CD4-positive, alpha-beta memory T cell (primary cell): ENCODE results near the gene TMEFF2. TPM values are rescaled to one million over a fixed set of nuclear protein-coding genes. Genes with fewer than 3 reads are reported as not detected.

Experiments
- CTCF ChIA-PET: fragments of 350-600 bp; sonication (Branson Sonifier 250); formaldehyde crosslinking; loops from one replicate; lab custom pipeline; 2021; ENCODE audit warnings: inconsistent platforms; ENCODE audit not compliant: partially characterized antibody; lab: Charles Lee
- POLR2A ChIA-PET: fragments of 350-600 bp; sonication (Branson Sonifier 250); formaldehyde crosslinking; loops from one replicate; lab custom pipeline; 2021; ENCODE audit not compliant: partially characterized antibody; lab: Charles Lee
- DNase-seq, 5 donors: peaks; one replicate each; pipeline versions ENCODE4 v3.0.0 to v3.0.0-alpha.2; 2020 to 2022; ENCODE audit warnings: mixed read lengths in 1 of 5
- H3K27ac ChIP-seq: one replicate; pipeline ENCODE4 v1.7.0; 2013; ENCODE audit warnings: low read depth, low read length
- H3K27me3 ChIP-seq: 2 replicates; pipeline ENCODE4 v1.7.0; 2013; ENCODE audit warnings: mild to moderate bottlenecking, low read length, moderate library complexity; ENCODE audit not compliant: insufficient read depth
- H3K36me3 ChIP-seq: 2 replicates; pipeline ENCODE4 v1.7.0; 2013; ENCODE audit warnings: mild to moderate bottlenecking, low read length, moderate library complexity; ENCODE audit not compliant: insufficient read depth
- H3K4me1 ChIP-seq: 2 replicates; pipeline ENCODE4 v1.7.0; 2013; ENCODE audit warnings: mild to moderate bottlenecking, low read length, moderate library complexity; ENCODE audit not compliant: insufficient read depth
- H3K4me3 ChIP-seq, 2 donors: one replicate each; pipeline ENCODE4 v1.7.0; 2013; ENCODE audit warnings: low read length in 2 of 2, mild to moderate bottlenecking in 1 of 2
- H3K9me3 ChIP-seq, 2 donors: one replicate each; pipeline ENCODE4 v1.7.0; 2013; ENCODE audit warnings: low read length in 2 of 2, control low read depth in 1 of 2; ENCODE audit not compliant: control insufficient read depth in 1 of 2
- H3K27ac Mint-ChIP-seq, 7 donors: one replicate each; pipeline ENCODE4 v1.8.0; 2020 to 2021; ENCODE audit warnings: mixed read lengths in 7 of 7, mild to moderate bottlenecking in 6 of 7, inconsistent platforms in 3 of 7, moderate library complexity in 3 of 7
- H3K27me3 Mint-ChIP-seq, 2 donors: one replicate each; pipeline ENCODE4 v1.8.0; 2020 to 2021; ENCODE audit warnings: mixed read lengths in 2 of 2
- H3K36me3 Mint-ChIP-seq, 2 donors: one replicate each; pipeline ENCODE4 v1.8.0; 2020 to 2021; ENCODE audit warnings: mixed read lengths in 2 of 2, inconsistent platforms in 1 of 2, mild to moderate bottlenecking in 1 of 2
- H3K4me1 Mint-ChIP-seq, 4 donors: one replicate each; pipeline ENCODE4 v1.8.0; 2020 to 2021; ENCODE audit warnings: mixed read lengths in 4 of 4, mild to moderate bottlenecking in 1 of 4
- H3K4me3 Mint-ChIP-seq, 8 donors: one replicate each; pipeline ENCODE4 v1.8.0; 2020 to 2021; ENCODE audit warnings: mixed read lengths in 8 of 8, mild to moderate bottlenecking in 7 of 8, moderate library complexity in 6 of 8, inconsistent platforms in 3 of 8
- H3K9me3 Mint-ChIP-seq, 8 donors: one replicate each; pipeline ENCODE4 v1.8.0; 2020 to 2021; ENCODE audit warnings: mixed read lengths in 8 of 8, mild to moderate bottlenecking in 5 of 8, inconsistent platforms in 3 of 8, moderate library complexity in 1 of 8
- intact Hi-C: fragments of 100-400 bp; cut with micrococcal nuclease; formaldehyde crosslinking; loops from one replicate; pipeline ENCODE4 v1.15.1; 2023
- polyA plus RNA-seq, 2 donors: library from polyadenylated mRNA; unstranded; fragments of 300-500 nt; fragmentation: Illumina TruSeq; gene quantifications; one replicate each; pipeline ENCODE4 v1.2.3, GENCODE V29; 2021
- total RNA-seq, 2 experiments: library from RNA; stranded (reverse); gene quantifications; one replicate each; pipeline ENCODE4 v1.2.3, GENCODE V29; 2021

Gene TMEFF2
- total and polyA plus RNA-seq, 4 experiments from 2014 or later, result not detected

GRCh38 chr2:192005211-192005610 is 189.5 kb downstream of the TMEFF2 start:
- Histone ChIP-seq H3K27me3 (no peaks in the 10 kb centered on the region), H3K36me3 (no peaks in the 10 kb centered on the region), H3K27ac (no peak overlapping the region), H3K4me3 (no peak overlapping the region), H3K4me1 (no peaks in the 10 kb centered on the region), H3K9me3 (no peaks in the 10 kb centered on the region)
- Mint-ChIP-seq H3K36me3 (no peaks in the 10 kb centered on the region), H3K9me3 (peaks cover 0 to 2% (median 0%) of the 10 kb centered on the region in 8 donors), H3K27me3 (peaks cover 7 to 9% of the 10 kb centered on the region in 2 donors), H3K27ac (no peak overlapping the region), H3K4me1 (no peaks in the 10 kb centered on the region), H3K4me3 (no peak overlapping the region)
- ChIA-PET POLR2A (no interaction called here), CTCF (no interaction called here)
- DNase-seq, result no peak
- intact Hi-C loops, result no loop called here

GRCh38 chr2:192004188-192004963 is 190.4 kb downstream of the TMEFF2 start:
- no peak overlapping the region for H3K4me3 Mint-ChIP-seq
- intact Hi-C loops, result no loop called here
- no peaks in the 10 kb centered on the region for H3K4me1 Mint-ChIP-seq
- no peaks in the 10 kb centered on the region for H3K36me3 Mint-ChIP-seq
- Histone ChIP-seq H3K4me1 (no peaks in the 10 kb centered on the region), H3K4me3 (no peak overlapping the region), H3K27me3 (no peaks in the 10 kb centered on the region), H3K9me3 (no peaks in the 10 kb centered on the region), H3K36me3 (no peaks in the 10 kb centered on the region), H3K27ac (no peak overlapping the region)
- ChIA-PET POLR2A (no interaction called here), CTCF (no interaction called here)
- H3K27me3 Mint-ChIP-seq, result peaks cover 7 to 9% of the 10 kb centered on the region in 2 donors
- DNase-seq, result no peak
- H3K27ac Mint-ChIP-seq, result no peak overlapping the region
- peaks cover 0 to 2% (median 0%) of the 10 kb centered on the region in 8 donors for H3K9me3 Mint-ChIP-seq

GRCh38 chr2:192002418-192002817 is 192.3 kb downstream of the TMEFF2 start:
- ChIA-PET CTCF (no interaction called here), POLR2A (no interaction called here)

GRCh38 chr2:192000196-192000980 is 194.3 kb downstream of the TMEFF2 start:
- Histone ChIP-seq H3K27ac (no peak overlapping the region), H3K9me3 (no peaks in the 10 kb centered on the region), H3K4me1 (no peaks in the 10 kb centered on the region), H3K36me3 (no peaks in the 10 kb centered on the region), H3K27me3 (no peaks in the 10 kb centered on the region), H3K4me3 (no peak overlapping the region)
- H3K4me1 Mint-ChIP-seq, result no peaks in the 10 kb centered on the region
- DNase-seq, result no peak
- H3K36me3 Mint-ChIP-seq, result no peaks in the 10 kb centered on the region
- intact Hi-C loops, result no loop called here
- H3K27me3 Mint-ChIP-seq, result peaks cover 2 to 4% of the 10 kb centered on the region in 2 donors
- CTCF ChIA-PET, result no interaction called here
- no peak overlapping the region for H3K4me3 Mint-ChIP-seq
- POLR2A ChIA-PET, result no interaction called here
- peaks cover 0 to 2% (median 0%) of the 10 kb centered on the region in 8 donors for H3K9me3 Mint-ChIP-seq
- H3K27ac Mint-ChIP-seq, result no peak overlapping the region

More at GRCh38 chr2:192002418-192002817, 192.3 kb downstream of the TMEFF2 start:
- H3K27me3 ChIP-seq, result no peaks in the 10 kb centered on the region
- H3K4me3 ChIP-seq, result no peak overlapping the region
- H3K4me1 ChIP-seq, result no peaks in the 10 kb centered on the region
- no peak overlapping the region for H3K27ac ChIP-seq
- intact Hi-C loops, result no loop called here
- Mint-ChIP-seq H3K4me1 (no peaks in the 10 kb centered on the region), H3K9me3 (peaks cover 0 to 2% (median 0%) of the 10 kb centered on the region in 8 donors), H3K27me3 (peaks cover 4 to 6% of the 10 kb centered on the region in 2 donors), H3K27ac (no peak overlapping the region), H3K4me3 (no peak overlapping the region), H3K36me3 (no peaks in the 10 kb centered on the region)
- no peaks in the 10 kb centered on the region for H3K9me3 ChIP-seq
- no peak for DNase-seq
- no peaks in the 10 kb centered on the region for H3K36me3 ChIP-seq

DNA sequence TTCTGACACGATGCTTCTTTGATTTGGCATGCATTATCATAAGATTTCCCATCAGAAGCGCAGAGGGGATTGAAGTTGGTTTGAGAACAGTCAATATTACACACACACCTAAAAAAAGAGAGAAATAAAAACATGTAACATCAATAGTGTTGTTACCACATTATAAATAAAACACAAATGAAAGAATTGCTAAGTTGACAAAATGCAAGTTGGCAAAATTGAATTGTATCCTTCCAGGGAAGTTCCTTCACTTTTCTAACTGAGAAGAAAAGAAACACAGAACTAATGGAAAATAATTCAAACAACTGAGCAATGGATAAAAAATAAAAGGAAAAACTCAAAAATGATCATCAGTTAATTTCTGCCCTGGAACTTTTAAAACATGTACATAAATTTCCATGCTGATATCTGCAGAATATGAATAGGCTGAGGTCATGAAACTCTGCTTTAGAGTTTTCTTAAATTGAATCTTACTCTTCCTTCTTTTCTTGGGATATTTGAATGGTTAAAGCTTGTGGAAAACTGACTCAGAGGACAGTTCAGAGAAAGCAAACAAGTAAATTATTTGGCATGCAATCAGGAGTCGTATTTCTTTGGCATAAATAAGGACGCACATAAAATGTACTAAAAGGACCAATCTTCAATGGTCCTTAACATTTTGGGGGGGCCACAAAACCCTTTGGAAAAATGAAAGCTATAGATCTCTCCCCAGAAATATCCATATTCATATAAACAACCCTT is 195.5 kb downstream of the TMEFF2 start:
- Mint-ChIP-seq H3K36me3 (no peaks in the 10 kb centered on the region), H3K27ac (no peak overlapping the region), H3K9me3 (peaks cover 0 to 2% (median 0%) of the 10 kb centered on the region in 8 donors), H3K27me3 (peaks cover 0 to 2% of the 10 kb centered on the region in 2 donors), H3K4me3 (no peak overlapping the region), H3K4me1 (no peaks in the 10 kb centered on the region)
- H3K27ac ChIP-seq, result no peak overlapping the region
- DNase-seq, result no peak
- intact Hi-C loops, result no loop called here
- H3K9me3 ChIP-seq, result no peaks in the 10 kb centered on the region
- no peak overlapping the region for H3K4me3 ChIP-seq
- no peaks in the 10 kb centered on the region for H3K4me1 ChIP-seq
- ChIA-PET POLR2A (no interaction called here), CTCF (no interaction called here)
- H3K36me3 ChIP-seq, result no peaks in the 10 kb centered on the region
- no peaks in the 10 kb centered on the region for H3K27me3 ChIP-seq

GRCh38 chr2:191995285-191995684 is 199.4 kb downstream of the TMEFF2 start:
- no peaks in the 10 kb centered on the region for H3K36me3 Mint-ChIP-seq
- Histone ChIP-seq H3K36me3 (no peaks in the 10 kb centered on the region), H3K4me3 (no peak overlapping the region), H3K27me3 (no peaks in the 10 kb centered on the region), H3K9me3 (no peaks in the 10 kb centered on the region), H3K4me1 (no peaks in the 10 kb centered on the region), H3K27ac (no peak overlapping the region)
- no peak overlapping the region for H3K27ac Mint-ChIP-seq
- CTCF ChIA-PET, result no interaction called here
- POLR2A ChIA-PET, result no interaction called here
- intact Hi-C loops, result no loop called here
- DNase-seq, result no peak
- H3K27me3 Mint-ChIP-seq, result no peaks in the 10 kb centered on the region
- no peak overlapping the region for H3K4me3 Mint-ChIP-seq
- no peaks in the 10 kb centered on the region for H3K9me3 Mint-ChIP-seq
- no peaks in the 10 kb centered on the region for H3K4me1 Mint-ChIP-seq

DNA sequence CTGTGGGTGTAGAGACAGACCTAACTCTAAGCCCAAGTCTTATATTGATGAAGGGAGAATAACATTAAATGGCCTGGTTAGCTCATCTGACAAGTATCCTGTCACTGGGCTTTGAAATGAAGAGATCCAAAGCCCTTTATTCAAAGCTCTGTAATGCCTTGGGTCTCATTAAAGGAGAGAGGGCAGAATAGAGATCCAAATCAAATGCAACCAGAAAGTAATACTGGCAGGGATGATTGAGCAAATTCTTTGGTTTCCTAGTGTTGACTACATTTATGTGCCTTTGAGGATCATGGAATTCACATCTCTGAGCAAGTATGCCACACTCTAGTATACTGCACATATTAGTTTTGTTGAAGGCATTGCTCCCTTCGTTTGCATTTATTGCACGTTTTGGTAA is 200.0 kb downstream of the TMEFF2 start:
- DNase-seq, result no peak
- Mint-ChIP-seq H3K4me1 (no peaks in the 10 kb centered on the region), H3K36me3 (no peaks in the 10 kb centered on the region), H3K27ac (no peak overlapping the region), H3K27me3 (no peaks in the 10 kb centered on the region), H3K4me3 (no peak overlapping the region), H3K9me3 (no peaks in the 10 kb centered on the region)
- H3K9me3 ChIP-seq, result no peaks in the 10 kb centered on the region
- H3K27me3 ChIP-seq, result no peaks in the 10 kb centered on the region
- intact Hi-C loops, result no loop called here
- H3K36me3 ChIP-seq, result no peaks in the 10 kb centered on the region
- no peak overlapping the region for H3K27ac ChIP-seq
- ChIA-PET POLR2A (no interaction called here), CTCF (no interaction called here)
- no peak overlapping the region for H3K4me3 ChIP-seq
- H3K4me1 ChIP-seq, result no peaks in the 10 kb centered on the region
